RKO (cell line): ENCODE data around the gene ARL6IP6.
A peak's percentile ranks its signal among the peaks of the same experiment; 100 is the strongest.
"Not testable (repeated sequence)": the region's sequence is repeated elsewhere in the genome, so short reads cannot be mapped to it uniquely, and the experiment has no call there.

ENCODE experiments used
- DNase-seq: peaks from one replicate; pipeline ENCODE4 v3.0.0-alpha.2; 2016; ENCODE audit warnings: low spot score

ARL6IP6 gene

DNA sequence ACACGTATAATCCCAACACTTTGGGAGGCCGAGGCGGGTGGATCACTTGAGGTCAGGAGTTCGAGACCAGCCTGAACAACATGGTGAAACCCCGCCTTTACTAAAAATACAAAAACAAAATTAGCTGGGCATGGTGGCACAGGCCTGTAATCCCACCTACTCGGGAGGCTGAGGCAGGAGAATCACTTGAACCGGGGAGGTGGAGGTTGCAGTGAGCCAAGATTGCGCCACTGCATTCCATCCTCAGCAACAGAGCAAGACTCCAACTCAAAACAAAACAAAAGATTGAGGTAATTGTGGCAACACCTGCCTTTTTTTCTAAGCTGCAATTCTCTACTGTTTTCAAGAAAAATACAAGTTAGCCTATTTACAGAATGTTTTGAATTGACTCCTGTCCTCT is 4.2 kb downstream of the ARL6IP6 start:
- DNase-seq = not testable (repeated sequence)

DNA sequence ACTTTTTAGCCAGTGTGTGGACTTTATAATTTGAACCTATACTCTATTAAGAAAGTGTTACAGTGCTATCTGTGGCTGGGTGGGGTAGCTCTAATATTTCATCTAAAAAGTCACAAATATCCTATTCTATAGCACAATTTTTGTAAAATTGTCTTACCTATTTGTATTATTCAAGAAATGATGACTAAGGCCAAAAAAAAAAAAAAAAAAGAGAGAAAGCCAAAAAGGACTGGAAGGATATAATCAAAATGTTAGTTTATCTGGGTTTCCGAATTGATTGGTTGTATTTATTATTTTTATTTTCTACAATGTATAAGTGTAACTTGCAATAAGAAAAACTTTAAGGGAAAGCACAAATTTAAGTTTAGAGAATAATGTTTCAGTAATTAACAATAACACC is 5.5 kb downstream of the ARL6IP6 start:
- DNase-seq = no peak

DNA sequence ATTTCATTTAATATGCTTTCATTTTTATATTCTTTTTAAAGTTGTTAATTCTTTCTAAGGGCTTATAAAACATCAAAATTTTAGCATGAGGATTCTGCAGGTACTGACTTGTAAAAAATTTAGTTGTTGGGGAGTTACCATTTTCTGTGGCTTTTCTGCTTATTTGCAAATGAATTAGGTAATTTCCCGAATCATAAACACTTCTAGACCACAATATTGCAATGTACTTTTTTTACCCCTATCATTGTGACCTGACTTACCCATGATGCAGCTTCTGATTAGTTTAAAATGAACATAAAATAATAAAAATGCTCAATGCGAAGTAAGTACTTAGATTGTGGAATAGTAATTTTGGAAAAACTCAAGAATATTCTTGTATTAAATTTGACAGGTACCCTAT is 11.4 kb downstream of the ARL6IP6 start:
- DNase-seq = no peak

DNA sequence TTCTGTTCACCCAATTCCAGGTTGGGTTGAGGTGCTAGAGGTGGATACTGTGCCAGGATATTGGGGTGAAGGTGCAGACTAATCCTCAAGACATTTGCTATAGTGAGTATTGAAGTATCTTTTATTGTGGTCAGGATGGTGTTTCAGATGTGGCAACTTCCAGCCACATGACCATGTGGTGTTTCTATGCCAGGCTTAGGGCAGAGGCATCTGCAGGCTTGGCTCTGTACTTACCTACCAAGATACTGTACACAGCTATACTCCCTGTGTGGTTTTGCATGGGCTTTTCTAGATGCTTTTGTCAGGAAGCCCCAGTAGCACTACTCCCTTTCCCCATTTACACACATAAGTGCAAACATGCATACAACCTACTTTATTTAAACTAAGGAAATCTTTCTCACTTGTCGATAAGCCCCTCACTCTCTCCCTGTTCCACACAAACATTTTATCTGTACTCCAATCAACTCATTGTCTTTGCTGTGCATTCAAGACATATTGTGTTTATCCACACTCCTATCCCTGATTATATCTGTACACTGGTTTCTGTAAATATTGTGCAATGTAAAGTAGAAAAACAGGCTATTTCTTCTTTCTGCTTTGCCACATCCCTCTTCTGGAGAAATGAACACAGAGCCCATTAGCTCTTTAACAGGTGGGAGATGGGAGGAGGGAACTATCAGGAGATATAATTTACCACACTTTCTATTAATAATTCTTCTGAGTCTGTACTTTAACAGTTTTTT is 12.3 kb downstream of the ARL6IP6 start:
- no peak for DNase-seq

DNA sequence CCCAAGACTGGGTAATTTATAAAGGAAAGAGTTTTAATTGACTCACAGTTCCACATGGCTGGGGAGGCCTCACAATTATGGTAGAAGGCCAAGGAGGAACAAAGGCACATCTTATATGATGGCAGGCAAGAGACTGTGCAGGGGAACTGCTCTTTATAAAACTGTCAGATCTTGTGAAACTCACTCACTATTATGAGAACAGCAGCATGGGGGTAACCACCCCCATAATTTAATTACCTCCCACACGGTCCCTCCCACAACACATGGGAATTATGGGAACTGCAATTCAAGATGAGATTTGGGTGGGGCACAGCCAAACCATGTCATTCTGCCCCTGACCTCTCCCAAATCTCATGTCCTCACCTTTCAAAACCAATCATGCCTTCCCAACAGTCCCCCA is 19.1 kb downstream of the ARL6IP6 start:
- DNase-seq = not testable (repeated sequence)

DNA sequence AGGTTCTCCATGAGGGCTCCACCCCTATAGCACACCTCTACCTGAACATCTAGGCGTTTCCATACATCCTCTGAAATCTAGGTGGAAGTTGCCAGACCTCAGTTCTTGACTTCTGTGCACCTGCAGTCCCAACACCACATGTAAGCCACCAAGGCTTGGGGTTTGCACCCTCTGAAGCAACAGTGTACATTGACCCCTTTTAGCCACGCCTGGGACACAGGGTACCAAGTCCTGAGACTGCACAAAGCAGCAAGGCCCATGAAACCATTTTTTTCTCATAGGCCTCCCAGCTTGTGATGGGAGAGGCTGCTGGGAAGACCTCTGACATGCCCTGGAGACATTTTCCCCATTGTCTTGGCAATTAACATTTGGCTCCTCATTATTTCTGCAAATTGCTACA is 20.0 kb downstream of the ARL6IP6 start:
- DNase-seq = no peak

- DNase-seq = not testable (repeated sequence)
Observed at GRCh38 chr2:152739705-152740104, 21.3 kb downstream of the ARL6IP6 start.

DNA sequence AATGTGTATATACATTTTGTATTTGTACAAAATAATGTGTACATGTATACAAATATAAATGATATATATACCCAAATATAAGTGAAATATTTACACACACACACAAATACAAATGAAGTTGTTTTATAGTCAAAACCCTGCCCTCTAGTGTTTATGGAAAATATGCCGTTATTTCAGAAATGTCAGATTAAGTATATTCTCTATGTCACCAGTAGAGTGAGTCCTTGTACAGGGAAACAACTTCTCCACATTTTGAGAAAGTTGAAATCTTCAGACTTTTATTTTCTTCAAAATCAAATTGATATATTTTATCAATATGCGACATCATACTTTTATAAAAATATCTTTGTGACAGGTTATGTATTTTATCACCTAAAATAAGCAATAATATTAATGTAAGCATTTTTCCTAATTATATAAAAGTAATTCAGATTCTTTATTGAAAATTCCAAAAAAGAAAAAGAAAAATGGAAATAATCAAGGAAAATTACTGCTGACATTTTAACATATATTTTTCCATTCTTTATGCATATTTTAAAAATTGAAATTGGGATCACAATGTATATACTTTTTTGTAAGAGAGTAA is 22.4 kb downstream of the ARL6IP6 start:
- peak; percentile 84 for DNase-seq

GRCh38 chr2:152743002-152743401 is 24.6 kb downstream of the ARL6IP6 start:
- peak; percentile 44 for DNase-seq

DNA sequence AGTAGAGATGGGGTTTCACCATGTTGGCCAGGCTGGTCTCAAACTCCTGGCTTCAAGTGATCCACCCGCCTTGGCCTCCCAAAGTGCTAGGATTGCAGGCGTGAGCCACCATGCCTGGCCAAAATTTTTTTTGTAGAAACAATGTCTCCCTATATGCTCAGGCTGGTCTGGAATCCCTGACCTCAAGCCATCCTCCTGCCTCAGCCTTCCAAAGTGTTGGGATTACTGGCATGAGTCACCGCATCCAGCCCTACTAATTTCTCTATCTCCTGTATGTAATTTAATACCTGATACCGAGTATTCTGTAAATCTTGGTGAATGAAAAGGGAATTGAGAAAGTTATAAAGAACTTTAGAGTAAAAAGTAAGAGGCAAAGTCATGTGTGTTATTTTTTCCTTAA is 29.3 kb downstream of the ARL6IP6 start:
- DNase-seq = not testable (repeated sequence)

DNA sequence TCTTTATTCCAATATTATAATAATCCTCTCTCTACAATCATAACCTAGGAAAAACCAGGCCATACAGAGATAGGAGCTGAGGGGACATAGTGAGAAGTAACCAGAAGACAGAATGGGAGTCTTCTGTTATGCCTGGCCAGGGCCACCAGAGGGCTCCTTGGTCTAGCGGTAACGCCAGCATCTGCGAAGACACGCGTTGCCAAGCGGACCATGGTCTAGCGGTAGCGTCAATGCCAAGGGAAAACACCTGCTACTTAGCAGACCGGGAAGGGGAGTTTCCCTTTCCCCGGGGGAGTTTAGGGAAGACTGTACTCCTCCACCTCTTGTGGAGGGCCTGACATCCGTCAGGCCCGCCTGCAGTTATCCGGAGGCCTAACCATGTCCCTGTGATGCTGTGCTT is 36.6 kb downstream of the ARL6IP6 start:
- no peak for DNase-seq

GRCh38 chr2:152759290-152760072 is 41.1 kb downstream of the ARL6IP6 start:
- DNase-seq = no peak

GRCh38 chr2:152761214-152761613 is 42.8 kb downstream of the ARL6IP6 start:
- DNase-seq = no peak

DNA sequence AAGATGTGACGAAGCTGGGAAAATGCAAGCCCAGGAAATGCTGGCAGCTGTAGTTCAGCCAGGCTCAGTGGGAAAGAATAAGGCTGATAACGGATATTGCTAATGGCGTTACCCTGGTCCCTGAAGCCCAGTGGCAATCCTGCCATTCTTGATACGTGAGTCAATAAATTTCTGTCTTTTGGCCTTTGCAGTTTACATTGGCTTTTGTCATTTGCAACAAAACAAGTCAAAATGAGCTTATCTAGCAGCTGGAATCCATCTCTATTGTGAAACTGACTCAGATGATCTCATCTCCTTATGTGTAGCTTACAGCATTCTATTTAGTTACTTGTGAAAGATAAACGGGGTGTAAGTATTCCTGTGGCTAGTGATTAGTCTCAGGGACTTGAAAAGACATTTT is 43.8 kb downstream of the ARL6IP6 start:
- DNase-seq = no peak

DNA sequence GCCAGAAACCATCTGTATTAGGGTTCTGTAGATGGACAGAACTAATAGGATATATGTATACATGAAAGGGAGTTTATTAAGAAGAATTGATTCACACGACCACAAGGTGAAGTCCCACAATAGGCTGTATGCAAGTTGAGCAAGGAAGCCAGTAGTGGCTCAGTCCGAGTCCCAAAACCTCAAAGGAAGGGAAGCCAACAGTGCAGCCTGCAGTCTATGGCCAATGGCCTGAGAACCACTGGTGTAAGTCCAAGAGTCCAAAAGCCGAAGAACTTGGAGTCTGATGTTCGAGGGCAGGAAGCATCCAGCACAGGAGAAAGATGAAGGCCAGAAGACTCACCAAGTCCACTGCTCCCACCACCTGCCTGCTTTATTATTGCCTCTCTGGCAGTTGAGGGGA is 44.8 kb downstream of the ARL6IP6 start:
- DNase-seq = not testable (repeated sequence)

- no peak for DNase-seq
Observed at GRCh38 chr2:152763651-152764050, 45.2 kb downstream of the ARL6IP6 start.

DNA sequence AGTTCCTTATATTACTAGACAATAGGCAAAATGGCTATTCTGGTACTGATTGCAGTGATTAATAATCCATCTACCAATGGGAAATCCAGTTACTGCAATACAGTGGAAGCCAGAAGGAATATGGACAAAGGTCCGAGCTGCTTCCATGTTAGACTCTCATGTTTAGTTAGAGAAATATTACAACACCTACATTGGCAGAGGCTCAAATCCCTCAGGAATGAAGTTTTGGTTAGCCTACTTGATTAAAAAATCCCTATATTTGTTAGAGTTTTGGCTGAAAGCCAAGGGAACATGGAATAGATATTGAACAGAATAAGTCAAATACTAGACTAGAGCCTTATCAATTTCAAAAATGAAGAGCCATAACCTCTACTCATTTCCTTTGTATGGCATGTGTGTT is 48.5 kb downstream of the ARL6IP6 start:
- DNase-seq = no peak

DNA sequence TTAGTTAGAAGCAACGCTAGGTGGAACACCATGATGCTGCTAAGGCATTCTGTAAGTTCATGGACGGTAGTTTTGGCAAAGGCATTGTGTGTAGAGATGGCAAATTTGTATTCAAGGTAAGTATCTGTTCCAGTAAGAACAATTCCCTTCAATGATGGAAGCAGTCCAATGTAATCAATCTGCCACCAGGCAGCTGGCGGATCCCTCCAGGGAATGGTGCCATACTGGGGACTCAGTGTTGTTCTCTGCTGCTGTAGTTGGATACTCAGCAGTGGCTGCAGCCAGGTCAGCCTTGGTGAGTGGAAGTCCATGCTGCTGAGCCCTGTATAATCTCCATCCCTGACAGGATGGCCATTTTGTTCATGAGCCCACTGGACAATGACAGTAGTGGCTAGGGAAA is 62.8 kb downstream of the ARL6IP6 start:
- no peak for DNase-seq

DNA sequence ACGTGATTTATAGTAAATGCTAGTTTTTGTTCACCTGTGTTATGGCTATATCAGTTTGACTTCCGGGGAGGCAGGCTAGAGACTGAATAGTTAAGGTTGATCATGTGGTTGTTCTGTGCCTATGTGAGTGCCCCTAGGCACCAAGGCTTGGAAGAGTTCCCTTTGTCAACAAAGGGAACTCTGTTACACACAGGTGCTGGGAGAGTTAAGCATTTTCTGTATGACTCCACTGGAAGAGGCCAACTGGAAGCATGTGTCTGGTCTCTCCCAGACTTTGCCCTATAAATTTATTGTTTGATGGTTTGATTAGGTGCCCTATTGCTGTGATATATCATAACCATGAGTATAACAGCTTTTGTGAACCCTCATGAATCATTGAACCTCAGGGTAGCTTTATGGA is 63.8 kb downstream of the ARL6IP6 start:
- DNase-seq = no peak

- DNase-seq = no peak
Observed at GRCh38 chr2:152790883-152791282, 72.5 kb downstream of the ARL6IP6 start.

GRCh38 chr2:152791979-152792378 is 73.6 kb downstream of the ARL6IP6 start:
- no peak for DNase-seq

- no peak for DNase-seq
Observed at GRCh38 chr2:152792974-152793373, 74.6 kb downstream of the ARL6IP6 start.

DNA sequence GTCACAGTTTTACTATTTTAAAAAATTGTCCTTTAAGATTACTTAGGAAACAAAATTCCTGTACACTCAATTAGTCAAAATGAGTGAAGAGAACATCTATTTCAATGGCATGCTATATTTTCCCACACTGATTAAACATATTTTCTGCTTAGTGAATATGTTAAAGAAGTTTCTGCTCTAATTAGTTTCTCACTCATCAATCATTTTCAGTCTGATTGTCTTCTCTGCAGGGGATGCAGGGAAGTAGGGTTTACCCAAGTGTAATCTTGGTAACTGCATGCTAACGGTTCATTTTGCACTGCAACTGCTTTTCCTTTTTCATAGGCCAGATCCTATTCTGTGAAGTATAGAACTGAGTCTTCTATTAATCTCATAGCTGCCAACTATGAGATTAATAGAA is 78.5 kb downstream of the ARL6IP6 start:
- no peak for DNase-seq
